H1 (cell line): ENCODE results near the gene ARHGAP6. TPM values are rescaled to one million over a fixed set of nuclear protein-coding genes. Genes with fewer than 3 reads are reported as not detected.

Source experiments
- ATF3 ChIP-seq: IDR thresholded peaks from 2 replicates; pipeline ENCODE4 v1.6.1; 2011; ENCODE audit warnings: low read depth, mild to moderate bottlenecking, low read length; ENCODE audit not compliant: insufficient read depth
- BACH1 ChIP-seq: IDR thresholded peaks from 2 replicates; pipeline ENCODE4 v1.6.1; 2012; ENCODE audit warnings: low read length, improper control_type of control experiment
- CHD7 ChIP-seq: fragments of 300-600 bp; sonication (generic); IDR thresholded peaks from 2 replicates; pipeline ENCODE4 v1.7.1; 2012; ENCODE audit warnings: low read length, moderate library complexity, mild to moderate bottlenecking, inconsistent platforms; ENCODE audit not compliant: insufficient replicate concordance
- E2F6 ChIP-seq: IDR thresholded peaks from 2 replicates; pipeline ENCODE4 v1.6.1; 2012; ENCODE audit warnings: inconsistent platforms
- FOSL1 ChIP-seq: IDR thresholded peaks from 2 replicates; pipeline ENCODE4 v1.6.1; 2011; ENCODE audit warnings: mild to moderate bottlenecking, low read depth, low read length, moderate library complexity; ENCODE audit not compliant: insufficient read depth
- HDAC2 ChIP-seq, 2 experiments: fragments of 300-600 bp in 1 of 2; sonication (generic) in 1 of 2; IDR thresholded peaks; 2 replicates each; pipeline ENCODE4 v1.6.1; 2011 to 2012; ENCODE audit warnings: low read depth in 2 of 2, low read length in 2 of 2, mild to moderate bottlenecking in 2 of 2, moderate library complexity in 2 of 2, borderline replicate concordance in 1 of 2, inconsistent platforms in 1 of 2
- POLR2A ChIP-seq, 2 experiments: IDR thresholded peaks; 1 replicate in 1 of 2; 2 replicates in 1 of 2; pipeline ENCODE4 v1.6.1; 2011; ENCODE audit warnings: low read depth in 2 of 2, low read length in 2 of 2, mild to moderate bottlenecking in 2 of 2; ENCODE audit errors: control extremely low read depth in 1 of 2
- SAP30 ChIP-seq: fragments of 300-600 bp; sonication (generic); IDR thresholded peaks from 2 replicates; pipeline ENCODE4 v1.7.1; 2012; ENCODE audit warnings: low read length, moderate library complexity, mild to moderate bottlenecking, inconsistent platforms; ENCODE audit not compliant: insufficient read depth, insufficient replicate concordance
- SUZ12 ChIP-seq: fragments of 200-600 bp; sonication (generic); IDR thresholded peaks from 2 replicates; pipeline ENCODE4 v1.6.1; 2012; ENCODE audit warnings: mild to moderate bottlenecking, inconsistent platforms, low read length, moderate library complexity, mixed read lengths
- TBP ChIP-seq: IDR thresholded peaks from 2 replicates; pipeline ENCODE4 v1.6.1; 2011; ENCODE audit warnings: low read depth, low read length, improper control_type of control experiment
- polyA plus RNA-seq, 7 experiments: library from polyadenylated mRNA; depleted of rRNA in 3 of 7; stranded (reverse) in 5 of 7; unstranded in 2 of 7; fragments of >200 nt in 5 of 7; fragments of 200-250 nt in 2 of 7; gene quantifications; 1 replicate in 5 of 7; 2 replicates in 1 of 7; 4 replicates in 1 of 7; pipeline versions ENCODE4 v1.2.1 to v1.2.3, GENCODE V29; 2011 to 2013; ENCODE audit warnings: missing spikeins in 2 of 7, mixed read lengths in 2 of 7
- total RNA-seq: library from RNA; stranded (reverse); fragmentation: NEBNext Ultra II Directional; extraction: Animal tissue kit (Norgen Biotek cat#: 25700); gene quantifications from 2 replicates; pipeline ENCODE4 v1.2.1, GENCODE V29; 2021

Gene ARHGAP6
- total and polyA plus RNA-seq, 2 of the 8 experiments (the other 6 are each of a cell fraction or from before 2014, with no cell fraction given) = 0.35 to 0.82 TPM

- no peak for TF ChIP-seq CHD7
- no peak for TF ChIP-seq ATF3
- no peak for TF ChIP-seq BACH1
- no peak for TF ChIP-seq SUZ12
- no peak for TF ChIP-seq FOSL1
- TF ChIP-seq HDAC2 (IDR thresholded peaks at IDR 0.05; ENCODE audit: borderline replicate concordance in 1 of 2, low read depth in 2 of 2, low read length in 2 of 2) = no peak
- TF ChIP-seq SAP30 = no peak
- no peak for TF ChIP-seq E2F6
- TF ChIP-seq POLR2A (IDR thresholded peaks at IDR 0.05; ENCODE audit: control extremely low read depth in 1 of 2, low read depth in 2 of 2, low read length in 2 of 2) = no peak
- TF ChIP-seq TBP = no peak
These were observed 493.3 kb downstream of the ARHGAP6 start (continued) for GRCh38 chrX:11172415-11172814.
